ENCODE data around the gene ORC4. TPM values are rescaled to one million over a fixed set of nuclear protein-coding genes. Genes with fewer than 3 reads are reported as not detected.

Gene ORC4
- polyA plus RNA-seq, 3 donors: 30.2 to 34.0 (median 33.1) TPM

DNA sequence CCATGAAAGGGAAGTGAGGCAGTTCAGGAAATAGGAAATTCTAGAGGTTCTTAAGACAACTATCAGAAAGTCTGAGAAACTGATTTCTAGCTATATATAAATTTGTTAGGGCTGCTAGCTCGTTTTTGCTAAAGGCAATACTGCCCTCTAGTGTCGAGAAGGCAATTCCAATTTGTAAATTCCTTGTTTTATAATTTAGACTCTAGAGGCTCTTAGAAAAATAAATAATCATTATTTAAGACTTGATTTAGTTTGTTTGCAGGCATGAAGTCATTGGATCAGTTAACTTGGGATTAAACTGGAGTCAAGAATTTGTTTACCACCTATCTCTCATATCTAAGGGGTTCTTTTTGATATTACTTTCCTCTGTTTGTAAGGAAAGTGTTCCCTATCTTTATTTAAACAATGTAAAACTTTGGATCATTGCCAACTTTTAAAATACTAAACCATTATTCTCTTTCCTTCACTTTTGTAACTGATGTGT is 109.5 kb downstream of the ORC4 start:
- intact Hi-C loops (cut with micrococcal nuclease): loop anchor here (5.0 kb wide), 1 partner anchor 829 kb away; no protein-coding TSS in a partner anchor
- Histone ChIP-seq H2AFZ (ENCODE audit: insufficient read depth, low read depth, low read length, poor library complexity, severe bottlenecking) (no peak overlapping the region), H3K36me3 (replicated peaks in 1 of 2; ENCODE audit: control insufficient read depth in 1 of 2, insufficient read depth in 2 of 2, low read length in 2 of 2) (no peaks in the 10 kb centered on the region), H3K9me3 (replicated peaks in 1 of 2; ENCODE audit: control insufficient read depth in 1 of 2, insufficient read depth in 1 of 2, low read length in 2 of 2) (no peaks in the 10 kb centered on the region), H3K4me1 (ENCODE audit: control insufficient read depth in 1 of 2, insufficient read depth in 2 of 2, low read length in 2 of 2) (peaks cover 4 to 9% of the 10 kb centered on the region in 2 donors), H3K27me3 (ENCODE audit: control insufficient read depth in 2 of 2, insufficient read depth in 2 of 2, low read length in 2 of 2) (no peaks in the 10 kb centered on the region), H4K20me1 (ENCODE audit: insufficient read depth, low read length) (peaks cover 12% of the 10 kb centered on the region), H3K4me3 (replicated peaks in 1 of 3; ENCODE audit: low read depth in 2 of 3, low read length in 3 of 3) (no peak overlapping the region), H3K27ac (ENCODE audit: low read depth in 1 of 2, low read length in 2 of 2) (no peak overlapping the region), H3K4me2 (replicated peaks; ENCODE audit: extremely low read depth, low read length, poor library complexity, severe bottlenecking) (no peak overlapping the region), H3K9ac (ENCODE audit: insufficient read depth, low read length, poor library complexity, severe bottlenecking) (no peak overlapping the region), H3K79me2 (ENCODE audit: insufficient read depth, low read length) (no peaks in the 10 kb centered on the region)
- Mint-ChIP-seq H3K4me1 (peaks cover 20% of the 10 kb centered on the region), H3K4me3 (no peak overlapping the region), H3K27me3 (ENCODE audit: low read depth in 3 of 3) (no peaks in the 10 kb centered on the region), H3K27ac (no peak overlapping the region), H3K36me3 (peaks cover 14% of the 10 kb centered on the region in 2 donors), H3K9me3 (no peaks in the 10 kb centered on the region)
- peak; percentile 22 to 53 (median 45) for DNase-seq
- WGBS (ENCODE audit: insufficient coverage): no CpG with 5 or more reads among the region's 2 CpGs
- TF ChIP-seq, protein P1, sequence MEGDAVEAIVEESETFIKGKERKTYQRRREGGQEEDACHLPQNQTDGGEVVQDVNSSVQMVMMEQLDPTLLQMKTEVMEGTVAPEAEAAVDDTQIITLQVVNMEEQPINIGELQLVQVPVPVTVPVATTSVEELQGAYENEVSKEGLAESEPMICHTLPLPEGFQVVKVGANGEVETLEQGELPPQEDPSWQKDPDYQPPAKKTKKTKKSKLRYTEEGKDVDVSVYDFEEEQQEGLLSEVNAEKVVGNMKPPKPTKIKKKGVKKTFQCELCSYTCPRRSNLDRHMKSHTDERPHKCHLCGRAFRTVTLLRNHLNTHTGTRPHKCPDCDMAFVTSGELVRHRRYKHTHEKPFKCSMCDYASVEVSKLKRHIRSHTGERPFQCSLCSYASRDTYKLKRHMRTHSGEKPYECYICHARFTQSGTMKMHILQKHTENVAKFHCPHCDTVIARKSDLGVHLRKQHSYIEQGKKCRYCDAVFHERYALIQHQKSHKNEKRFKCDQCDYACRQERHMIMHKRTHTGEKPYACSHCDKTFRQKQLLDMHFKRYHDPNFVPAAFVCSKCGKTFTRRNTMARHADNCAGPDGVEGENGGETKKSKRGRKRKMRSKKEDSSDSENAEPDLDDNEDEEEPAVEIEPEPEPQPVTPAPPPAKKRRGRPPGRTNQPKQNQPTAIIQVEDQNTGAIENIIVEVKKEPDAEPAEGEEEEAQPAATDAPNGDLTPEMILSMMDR (IDR thresholded peaks at IDR 0.05): peak; percentile 78

DNA sequence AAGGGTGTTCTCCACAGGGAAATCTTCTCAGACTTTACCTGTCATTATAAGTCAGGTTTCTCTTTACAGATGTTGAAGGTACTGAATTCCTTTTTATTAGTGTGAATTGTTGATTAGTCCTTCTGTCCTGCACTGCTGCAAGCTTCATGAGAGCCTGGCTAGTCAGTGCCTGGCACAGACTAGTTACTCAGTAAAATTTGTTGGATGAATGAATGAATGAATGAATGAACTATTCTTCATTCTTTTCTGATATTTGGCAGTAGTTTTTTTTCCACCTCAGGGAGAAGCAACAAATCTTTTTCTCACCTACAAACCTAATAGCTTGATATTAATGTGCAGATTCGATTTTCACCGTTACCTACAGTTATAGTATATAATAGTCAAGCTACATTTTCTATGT is 111.4 kb downstream of the ORC4 start:
- Histone ChIP-seq H3K9me3 (replicated peaks in 1 of 2; ENCODE audit: control insufficient read depth in 1 of 2, insufficient read depth in 1 of 2, low read length in 2 of 2) (no peaks in the 10 kb centered on the region), H3K27ac (ENCODE audit: low read depth in 1 of 2, low read length in 2 of 2) (no peak overlapping the region), H3K9ac (ENCODE audit: insufficient read depth, low read length, poor library complexity, severe bottlenecking) (no peak overlapping the region), H4K20me1 (ENCODE audit: insufficient read depth, low read length) (peaks cover 15% of the 10 kb centered on the region), H3K36me3 (replicated peaks in 1 of 2; ENCODE audit: control insufficient read depth in 1 of 2, insufficient read depth in 2 of 2, low read length in 2 of 2) (no peaks in the 10 kb centered on the region), H3K4me1 (ENCODE audit: control insufficient read depth in 1 of 2, insufficient read depth in 2 of 2, low read length in 2 of 2) (peaks cover 4 to 9% of the 10 kb centered on the region in 2 donors), H2AFZ (ENCODE audit: insufficient read depth, low read depth, low read length, poor library complexity, severe bottlenecking) (no peak overlapping the region), H3K79me2 (ENCODE audit: insufficient read depth, low read length) (no peaks in the 10 kb centered on the region), H3K4me3 (replicated peaks in 1 of 3; ENCODE audit: low read depth in 2 of 3, low read length in 3 of 3) (no peak overlapping the region), H3K4me2 (replicated peaks; ENCODE audit: extremely low read depth, low read length, poor library complexity, severe bottlenecking) (no peak overlapping the region), H3K27me3 (ENCODE audit: control insufficient read depth in 2 of 2, insufficient read depth in 2 of 2, low read length in 2 of 2) (no peaks in the 10 kb centered on the region)
- TF ChIP-seq, protein P1 (IDR thresholded peaks at IDR 0.05): no peak
- H3K36me3 Mint-ChIP-seq: peaks cover 7 to 10% of the 10 kb centered on the region in 2 donors
- DNase-seq: no peak
- no peak overlapping the region for H3K27ac Mint-ChIP-seq
- no peaks in the 10 kb centered on the region for H3K9me3 Mint-ChIP-seq
- no peaks in the 10 kb centered on the region for H3K27me3 Mint-ChIP-seq (ENCODE audit: low read depth in 3 of 3)
- no CpG with 5 or more reads among the region's 2 CpGs for WGBS (ENCODE audit: insufficient coverage)
- intact Hi-C loops (cut with micrococcal nuclease): loop anchor here in 1 of 2 donors (10.0 kb wide), 1 partner anchor 864 kb away; no protein-coding TSS in a partner anchor
- H3K4me3 Mint-ChIP-seq: no peak overlapping the region
- H3K4me1 Mint-ChIP-seq: peaks cover 18% of the 10 kb centered on the region

Data from CD14-positive monocyte (primary cell).